ENCODE data around the gene CRTC3.

DNA sequence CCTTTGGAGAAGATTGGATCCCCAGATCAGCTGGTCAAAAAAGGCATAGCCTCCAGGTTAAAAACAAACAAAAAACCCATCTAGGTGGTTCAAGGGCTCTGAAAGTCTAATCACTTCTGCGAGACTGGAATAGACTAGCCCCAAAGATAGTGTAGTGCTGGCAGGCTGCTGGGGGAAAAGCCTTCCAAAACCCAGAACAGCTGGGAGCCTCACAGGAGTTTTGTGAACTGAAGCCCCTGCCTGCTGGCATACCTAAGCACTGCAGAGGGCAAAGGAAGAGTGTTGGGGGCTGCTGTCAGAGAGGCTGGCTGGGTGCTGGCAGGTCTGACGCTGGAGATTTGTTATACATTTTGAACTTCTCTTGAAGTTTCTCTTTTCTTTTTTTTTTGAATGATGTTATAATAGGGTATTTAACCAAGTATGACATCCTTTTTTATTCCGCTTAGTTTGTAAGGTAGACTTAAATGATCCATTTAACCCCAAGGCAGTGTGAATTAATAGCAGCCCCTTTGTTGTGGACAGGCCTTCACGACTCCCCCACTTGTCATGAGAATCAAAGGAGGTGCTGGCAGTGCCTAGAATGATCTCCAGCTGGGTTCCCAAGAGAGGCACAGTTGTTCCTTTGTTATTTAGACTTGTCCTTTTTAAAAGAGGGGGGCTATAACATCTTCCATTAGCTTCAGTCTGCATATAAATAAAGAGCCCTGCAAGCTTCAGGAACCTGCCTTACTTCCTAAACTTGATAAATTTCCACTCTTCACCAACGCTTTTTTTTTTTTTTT is 53.9 kb downstream of the CRTC3 start:
- TF ChIP-seq, protein P1, sequence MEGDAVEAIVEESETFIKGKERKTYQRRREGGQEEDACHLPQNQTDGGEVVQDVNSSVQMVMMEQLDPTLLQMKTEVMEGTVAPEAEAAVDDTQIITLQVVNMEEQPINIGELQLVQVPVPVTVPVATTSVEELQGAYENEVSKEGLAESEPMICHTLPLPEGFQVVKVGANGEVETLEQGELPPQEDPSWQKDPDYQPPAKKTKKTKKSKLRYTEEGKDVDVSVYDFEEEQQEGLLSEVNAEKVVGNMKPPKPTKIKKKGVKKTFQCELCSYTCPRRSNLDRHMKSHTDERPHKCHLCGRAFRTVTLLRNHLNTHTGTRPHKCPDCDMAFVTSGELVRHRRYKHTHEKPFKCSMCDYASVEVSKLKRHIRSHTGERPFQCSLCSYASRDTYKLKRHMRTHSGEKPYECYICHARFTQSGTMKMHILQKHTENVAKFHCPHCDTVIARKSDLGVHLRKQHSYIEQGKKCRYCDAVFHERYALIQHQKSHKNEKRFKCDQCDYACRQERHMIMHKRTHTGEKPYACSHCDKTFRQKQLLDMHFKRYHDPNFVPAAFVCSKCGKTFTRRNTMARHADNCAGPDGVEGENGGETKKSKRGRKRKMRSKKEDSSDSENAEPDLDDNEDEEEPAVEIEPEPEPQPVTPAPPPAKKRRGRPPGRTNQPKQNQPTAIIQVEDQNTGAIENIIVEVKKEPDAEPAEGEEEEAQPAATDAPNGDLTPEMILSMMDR (IDR thresholded peaks at IDR 0.05; ENCODE audit: poor library complexity), result no peak
- TF ChIP-seq EZH2 (IDR thresholded peaks at IDR 0.05; ENCODE audit: borderline replicate concordance), result no peak
